HG03097 (cell line): Measurements from ENCODE around the gene STARD9.
"Not testable (repeated sequence)": the region's sequence is repeated elsewhere in the genome, so short reads cannot be mapped to it uniquely, and the experiment has no call there.

Experiments used
- ATAC-seq: cut with Tn5 transposase; IDR thresholded peaks from one replicate; pipeline ENCODE4 v1.9.1; 2021; ENCODE audit not compliant: unreplicated experiment, low FRiP score

STARD9 gene

GRCh38 chr15:42621996-42622925 lies 46.9 kb downstream of the STARD9 start:
- no peak for ATAC-seq

- ATAC-seq: no peak
Observed at GRCh38 chr15:42623951-42624350, 48.5 kb downstream of the STARD9 start.

GRCh38 chr15:42627485-42627884 lies 52.1 kb downstream of the STARD9 start:
- no peak for ATAC-seq

GRCh38 chr15:42628761-42629160 lies 53.4 kb downstream of the STARD9 start:
- ATAC-seq: no peak

GRCh38 chr15:42632105-42632675 lies 56.8 kb downstream of the STARD9 start:
- ATAC-seq: no peak

- no peak for ATAC-seq
Observed at GRCh38 chr15:42640109-42640508, 64.7 kb downstream of the STARD9 start.

- no peak for ATAC-seq
Observed at GRCh38 chr15:42650208-42651066, 75.0 kb downstream of the STARD9 start.

- no peak for ATAC-seq
Observed at GRCh38 chr15:42665827-42666226, 90.4 kb downstream of the STARD9 start.

GRCh38 chr15:42667855-42668254 lies 92.4 kb downstream of the STARD9 start:
- ATAC-seq: no peak

GRCh38 chr15:42670451-42670850 lies 95.0 kb downstream of the STARD9 start:
- ATAC-seq: no peak

- ATAC-seq: no peak
Observed at GRCh38 chr15:42672444-42672843, 97.0 kb downstream of the STARD9 start.

- ATAC-seq: no peak
Observed at GRCh38 chr15:42674472-42674871, 99.1 kb downstream of the STARD9 start.

- no peak for ATAC-seq
Observed at GRCh38 chr15:42675021-42675420, 99.6 kb downstream of the STARD9 start.

GRCh38 chr15:42679285-42680141 lies 104.1 kb downstream of the STARD9 start:
- ATAC-seq: no peak

- not testable (repeated sequence) for ATAC-seq
Observed at GRCh38 chr15:42680142-42680482, 104.7 kb downstream of the STARD9 start.

GRCh38 chr15:42681119-42681518 lies 105.7 kb downstream of the STARD9 start:
- ATAC-seq: no peak

GRCh38 chr15:42686281-42686680 lies 110.9 kb downstream of the STARD9 start:
- no peak for ATAC-seq

- ATAC-seq: no peak
Observed at GRCh38 chr15:42687740-42688139, 112.3 kb downstream of the STARD9 start.

GRCh38 chr15:42688301-42688700 lies 112.9 kb downstream of the STARD9 start:
- ATAC-seq: no peak

GRCh38 chr15:42691308-42691707 lies 115.9 kb downstream of the STARD9 start:
- ATAC-seq: no peak
